Activated CD4-positive, alpha-beta T cell treated with anti-CD3 and anti-CD28 coated beads for 48 hours (primary cell): ENCODE measurements around the gene SBNO2.

ENCODE experiments used
- DNase-seq: peaks from one replicate; pipeline ENCODE4 v3.0.0-alpha.2; 2020

Gene SBNO2

GRCh38 chr19:1070576-1070930, 103.5 kb downstream of the SBNO2 start:
- no peak for DNase-seq

GRCh38 chr19:1069009-1069779, 104.9 kb downstream of the SBNO2 start:
- DNase-seq = peak; percentile 72

GRCh38 chr19:1068009-1069001, 105.8 kb downstream of the SBNO2 start:
- peak; percentile 63 for DNase-seq

DNA sequence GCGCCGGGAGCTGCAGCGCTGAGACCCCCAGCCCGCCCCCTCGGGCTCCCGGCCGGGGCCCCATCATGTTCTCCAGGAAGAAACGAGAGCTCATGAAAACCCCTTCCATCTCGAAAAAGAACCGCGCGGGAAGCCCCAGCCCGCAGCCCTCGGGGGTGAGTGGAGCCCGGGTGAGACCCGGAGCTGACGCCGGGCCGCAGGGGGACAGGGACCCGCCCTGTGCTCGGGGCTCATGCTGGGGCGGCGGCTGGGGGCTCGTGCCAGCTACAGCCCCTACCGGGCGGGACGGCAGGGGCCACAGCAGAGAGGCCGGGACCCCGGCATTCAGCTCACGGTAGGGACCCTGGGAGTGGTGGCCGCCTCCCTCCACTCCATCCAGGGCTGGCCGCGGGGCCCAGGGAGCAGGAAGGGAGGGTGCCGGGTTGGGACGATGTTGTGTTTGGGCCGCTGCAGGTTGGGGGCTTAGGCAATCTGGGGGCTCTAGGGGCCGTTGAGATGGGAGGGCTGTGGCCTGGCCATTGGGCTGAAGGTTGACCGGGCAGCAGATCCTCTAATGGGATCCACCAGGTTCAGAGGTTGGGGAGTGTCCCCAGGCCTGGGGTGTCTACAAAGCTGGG, 106.6 kb downstream of the SBNO2 start:
- no peak for DNase-seq

DNA sequence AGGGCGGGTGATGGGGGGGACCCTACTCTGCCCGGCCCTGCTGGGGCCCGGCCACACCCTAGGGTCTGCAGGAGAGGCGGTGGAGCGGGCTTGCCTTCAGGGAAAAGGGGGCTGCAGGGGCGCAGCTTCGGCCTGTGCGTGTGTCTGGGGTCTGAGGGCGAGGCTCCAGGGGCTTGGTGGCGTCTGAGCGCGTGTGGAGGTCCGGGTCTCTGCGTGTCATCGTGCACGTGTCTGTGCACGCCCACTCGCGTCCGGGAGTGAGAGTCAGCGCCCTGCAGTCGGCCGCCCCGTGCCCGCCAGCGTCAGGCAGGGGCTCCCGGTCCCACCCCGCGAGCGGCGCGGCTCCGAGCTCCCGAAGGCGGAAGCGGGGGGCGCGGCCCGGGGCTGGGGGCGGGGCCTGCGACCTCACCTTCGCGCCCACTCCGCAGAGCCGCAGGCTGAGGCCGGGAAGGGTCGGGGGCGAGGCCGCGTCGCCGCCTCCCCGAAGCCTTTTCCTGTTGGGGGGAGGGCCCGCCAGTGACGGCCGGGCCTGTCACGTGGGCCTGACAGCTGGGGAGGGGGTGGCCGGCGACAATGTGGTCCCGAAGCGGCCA, 107.2 kb downstream of the SBNO2 start, which contains the start of gene ARHGAP45:
TSS of gene ARHGAP45 (plus strand) at position 420 of the 593 bp plus-strand sequence. CDS start 239 bp downstream, outside the sequence.
- peak; percentile 86 for DNase-seq

DNA sequence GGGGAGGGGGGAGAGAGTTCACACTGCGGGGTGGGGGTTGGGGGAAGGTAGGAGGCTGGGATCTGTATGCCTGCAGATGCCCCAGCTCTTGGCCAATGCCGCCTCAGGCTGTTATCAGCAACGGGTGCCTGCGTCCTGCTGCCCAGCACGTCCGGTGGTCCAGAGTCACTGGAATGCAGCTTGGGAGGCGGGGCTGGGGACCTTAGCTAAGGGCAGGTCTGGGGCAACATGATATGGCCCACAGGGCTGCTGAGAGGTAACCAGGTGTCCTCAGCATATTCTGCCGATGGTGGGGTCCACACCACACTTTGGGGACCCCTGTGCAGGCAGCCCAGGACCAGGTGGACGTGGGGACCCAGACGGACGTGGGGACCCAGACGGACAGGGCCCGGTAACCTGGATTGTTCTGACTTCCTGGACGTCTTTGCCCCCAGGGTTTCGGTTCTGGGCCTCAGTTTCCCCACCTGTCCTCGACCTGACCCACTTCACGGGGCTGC, 107.8 kb downstream of the SBNO2 start:
- DNase-seq = no peak

DNA sequence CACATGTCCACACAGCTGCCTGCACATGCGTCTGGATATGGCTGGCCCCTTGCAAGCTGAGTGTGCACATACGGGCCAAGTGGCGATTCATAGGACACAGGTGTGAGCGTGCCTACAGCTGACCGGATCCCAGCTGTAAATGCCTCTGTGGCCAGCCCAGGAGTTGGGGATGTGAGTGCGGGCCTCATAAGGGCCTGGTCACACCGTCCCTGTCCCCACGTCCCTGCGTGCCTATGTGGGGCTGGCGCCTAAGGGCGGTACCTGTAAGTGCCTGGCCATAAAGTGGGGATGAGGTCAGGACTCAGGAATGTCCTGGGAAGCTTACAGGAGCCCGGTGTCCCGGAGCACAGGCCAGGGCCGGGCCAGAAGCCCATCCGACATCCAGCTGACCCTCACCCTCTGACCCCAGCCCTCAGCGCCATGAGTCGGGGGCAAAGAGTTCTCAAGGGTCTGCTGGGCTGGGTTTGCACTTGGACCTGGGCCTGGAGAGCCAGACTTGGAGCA, 108.4 kb downstream of the SBNO2 start:
- no peak for DNase-seq

DNA sequence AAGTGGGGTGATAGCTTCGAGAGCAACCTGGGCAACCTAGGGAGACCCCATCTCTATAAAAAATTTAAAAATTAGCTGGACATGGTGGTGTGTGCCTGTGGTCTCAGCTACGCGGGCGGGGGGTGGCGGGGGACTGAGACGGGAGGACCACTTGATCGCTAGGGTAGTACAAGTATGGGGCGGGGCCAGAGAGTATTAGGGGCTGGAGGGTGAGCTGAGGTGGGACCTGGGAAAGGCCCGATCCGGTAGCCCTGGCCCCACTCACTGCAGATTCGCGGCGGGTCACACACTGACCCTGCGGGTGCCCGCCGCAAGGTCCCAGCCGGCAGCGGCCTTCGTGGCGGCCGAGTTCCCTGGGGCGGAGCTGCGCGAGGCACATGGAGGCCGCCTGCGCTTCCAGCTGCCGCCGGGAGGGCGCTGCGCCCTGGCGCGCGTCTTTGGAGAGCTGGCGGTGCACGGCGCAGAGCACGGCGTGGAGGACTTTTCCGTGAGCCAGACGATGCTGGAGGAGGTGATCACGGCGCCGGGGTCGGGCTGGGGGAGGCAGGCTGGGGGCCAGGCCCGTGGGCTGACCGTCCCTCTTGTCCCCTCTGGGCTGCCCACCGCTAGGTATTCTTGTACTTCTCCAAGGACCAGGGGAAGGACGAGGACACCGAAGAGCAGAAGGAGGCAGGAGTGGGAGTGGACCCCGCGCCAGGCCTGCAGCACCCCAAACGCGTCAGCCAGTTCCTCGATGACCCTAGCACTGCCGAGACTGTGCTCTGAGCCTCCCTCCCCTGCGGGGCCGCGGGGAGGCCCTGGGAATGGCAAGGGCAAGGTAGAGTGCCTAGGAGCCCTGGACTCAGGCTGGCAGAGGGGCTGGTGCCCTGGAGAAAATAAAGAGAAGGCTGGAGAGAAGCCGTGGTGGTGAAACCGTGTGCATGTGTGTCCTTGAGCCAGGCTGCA, 109.1 kb downstream of the SBNO2 start:
- peak; percentile 83 for DNase-seq

- DNase-seq = peak; percentile 33
These were observed 110.0 kb downstream of the SBNO2 start for GRCh38 chr19:1063909-1064660.

DNA sequence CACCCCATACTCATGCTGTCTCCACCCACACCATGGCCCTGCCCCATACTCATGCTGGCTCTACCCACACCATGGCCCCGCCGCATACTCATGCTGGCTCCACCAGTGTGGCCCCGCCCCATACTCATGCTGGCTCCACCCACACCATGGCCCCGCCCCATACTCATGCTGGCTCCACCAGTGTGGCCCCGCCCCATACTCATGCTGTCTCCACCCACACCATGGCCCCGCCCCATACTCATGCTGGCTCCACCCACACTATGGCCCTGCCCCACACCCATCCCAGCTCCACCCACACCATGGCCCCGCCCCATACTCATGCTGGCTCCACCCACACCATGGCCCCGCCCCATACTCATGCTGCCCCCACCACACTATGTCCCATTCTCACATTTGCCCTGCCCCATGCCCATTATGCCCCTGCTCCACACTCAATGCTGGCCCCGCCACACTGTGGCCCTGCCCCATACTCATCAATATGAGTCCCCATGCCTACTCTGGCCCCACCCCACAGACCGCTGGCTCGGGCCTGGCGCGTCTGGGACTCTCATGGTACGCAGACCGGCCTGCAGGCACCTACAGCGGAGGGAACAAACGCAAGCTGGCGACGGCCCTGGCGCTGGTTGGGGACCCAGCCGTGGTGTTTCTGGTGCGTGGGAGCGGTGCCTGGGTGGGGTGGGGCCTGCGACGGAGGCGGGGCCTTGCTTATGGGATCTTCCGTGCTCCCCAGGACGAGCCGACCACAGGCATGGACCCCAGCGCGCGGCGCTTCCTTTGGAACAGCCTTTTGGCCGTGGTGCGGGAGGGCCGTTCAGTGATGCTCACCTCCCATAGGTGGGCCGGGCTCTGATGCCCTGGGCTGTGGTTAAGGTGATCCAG, 110.8 kb downstream of the SBNO2 start:
- DNase-seq = peak; percentile 88

DNA sequence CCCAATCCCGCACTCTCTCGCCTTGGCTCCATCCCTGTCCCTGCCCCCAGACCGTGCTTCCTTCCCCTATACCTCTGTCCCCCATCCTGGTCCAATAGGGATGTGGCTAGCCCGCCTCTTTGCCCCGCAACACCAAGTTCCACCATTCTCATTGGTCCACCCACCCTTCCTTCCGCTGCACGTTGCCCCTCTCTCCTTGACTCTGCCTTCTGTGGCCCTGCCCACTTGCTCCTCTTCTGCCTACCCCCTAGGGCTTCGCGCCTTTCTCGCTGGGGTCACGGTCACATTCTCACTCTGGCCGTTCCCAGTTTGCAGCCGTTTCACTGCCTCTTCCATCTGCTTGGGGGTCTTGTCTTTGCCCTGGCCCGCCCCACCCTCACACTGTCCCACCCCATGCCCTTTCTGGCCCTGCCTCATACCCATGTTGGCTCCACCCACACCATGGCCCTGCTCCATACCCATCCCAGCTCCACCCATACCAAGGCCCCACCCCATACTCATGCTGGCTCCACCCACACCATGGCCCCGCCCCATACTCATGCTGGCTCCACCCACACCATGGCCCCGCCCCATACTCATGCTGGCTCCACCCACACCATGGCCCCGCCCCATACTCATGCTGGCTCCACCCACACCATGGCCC, 111.6 kb downstream of the SBNO2 start:
- DNase-seq = no peak

GRCh38 chr19:1061987-1062386, 112.1 kb downstream of the SBNO2 start:
- DNase-seq = no peak

DNA sequence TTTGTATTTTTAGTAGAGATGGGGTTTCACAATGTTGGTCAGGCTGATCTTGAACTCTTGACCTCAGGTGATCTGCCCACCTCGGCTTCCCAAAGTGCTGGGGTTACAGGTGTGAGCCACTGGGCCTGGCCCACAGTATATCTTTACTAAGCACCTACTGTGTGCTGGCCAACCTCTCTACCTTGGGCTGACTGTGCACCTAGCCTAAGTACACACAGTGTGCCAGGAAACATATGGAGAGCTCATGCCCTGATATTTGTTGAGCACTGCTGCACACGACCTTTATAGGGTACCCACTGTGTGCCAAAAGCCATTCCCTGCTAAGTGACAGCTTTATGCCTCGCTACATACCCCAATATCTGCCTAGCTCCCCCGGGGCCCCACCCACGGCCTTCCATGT, 113.4 kb downstream of the SBNO2 start:
- no peak for DNase-seq

GRCh38 chr19:1058112-1058511, 116.0 kb downstream of the SBNO2 start:
- DNase-seq = no peak
